Vagina (tissue), 2 donors: ENCODE results near the gene SLC34A1.

Source experiments
- POLR2A ChIP-seq, 2 donors: fragments of 450-650 bp; IDR thresholded peaks; one replicate each; pipeline ENCODE4 v1.6.1; 2017; ENCODE audit warnings: antibody characterized with exemption in 2 of 2, mild to moderate bottlenecking in 2 of 2, moderate library complexity in 2 of 2
- POLR2AphosphoS5 ChIP-seq, 2 donors: sonication (generic); formaldehyde crosslinking; IDR thresholded peaks; one replicate each; pipeline ENCODE4 v1.9.0; 2017; ENCODE audit warnings: antibody characterized with exemption in 2 of 2, mild to moderate bottlenecking in 2 of 2, low read depth in 1 of 2; ENCODE audit not compliant: insufficient read depth in 1 of 2
- TF ChIP-seq, protein P1 (sequence below), 3 experiments: fragments of 450-650 bp in 2 of 3; fragments of 200-600 bp in 1 of 3; sonication (generic) in 1 of 3; IDR thresholded peaks; one replicate each; pipeline ENCODE4 v1.5.1; 2017 to 2019; ENCODE audit warnings: antibody characterized with exemption in 3 of 3, mild to moderate bottlenecking in 2 of 3, moderate library complexity in 2 of 3

DNA sequence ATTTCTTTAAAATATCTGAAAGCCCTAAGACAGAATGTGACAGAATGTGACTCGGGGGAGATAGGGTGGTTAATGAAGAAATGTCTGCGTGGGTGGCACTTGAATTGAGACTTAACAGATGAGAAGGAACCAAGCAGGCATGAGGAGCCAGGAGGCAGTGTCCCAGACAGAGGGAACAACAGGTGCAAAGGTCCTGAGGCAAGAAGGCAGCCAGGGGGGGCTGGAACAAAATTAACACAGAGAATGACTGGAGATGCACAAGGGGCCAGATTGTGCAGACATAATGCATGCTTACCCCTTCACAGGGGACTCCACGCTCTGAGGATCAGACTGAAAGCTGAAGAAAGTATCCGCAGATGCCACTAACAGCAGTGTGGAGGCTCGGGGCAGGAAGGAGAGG lies 34.5 kb upstream of the SLC34A1 start:
- TF ChIP-seq, protein P1, sequence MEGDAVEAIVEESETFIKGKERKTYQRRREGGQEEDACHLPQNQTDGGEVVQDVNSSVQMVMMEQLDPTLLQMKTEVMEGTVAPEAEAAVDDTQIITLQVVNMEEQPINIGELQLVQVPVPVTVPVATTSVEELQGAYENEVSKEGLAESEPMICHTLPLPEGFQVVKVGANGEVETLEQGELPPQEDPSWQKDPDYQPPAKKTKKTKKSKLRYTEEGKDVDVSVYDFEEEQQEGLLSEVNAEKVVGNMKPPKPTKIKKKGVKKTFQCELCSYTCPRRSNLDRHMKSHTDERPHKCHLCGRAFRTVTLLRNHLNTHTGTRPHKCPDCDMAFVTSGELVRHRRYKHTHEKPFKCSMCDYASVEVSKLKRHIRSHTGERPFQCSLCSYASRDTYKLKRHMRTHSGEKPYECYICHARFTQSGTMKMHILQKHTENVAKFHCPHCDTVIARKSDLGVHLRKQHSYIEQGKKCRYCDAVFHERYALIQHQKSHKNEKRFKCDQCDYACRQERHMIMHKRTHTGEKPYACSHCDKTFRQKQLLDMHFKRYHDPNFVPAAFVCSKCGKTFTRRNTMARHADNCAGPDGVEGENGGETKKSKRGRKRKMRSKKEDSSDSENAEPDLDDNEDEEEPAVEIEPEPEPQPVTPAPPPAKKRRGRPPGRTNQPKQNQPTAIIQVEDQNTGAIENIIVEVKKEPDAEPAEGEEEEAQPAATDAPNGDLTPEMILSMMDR (IDR thresholded peaks at IDR 0.05), result no peak
- TF ChIP-seq POLR2A (IDR thresholded peaks at IDR 0.05), result no peak
- TF ChIP-seq POLR2AphosphoS5 (IDR thresholded peaks at IDR 0.05; ENCODE audit: insufficient read depth in 1 of 2, low read depth in 1 of 2), result no peak
